ENCODE data around the gene APELA. TPM values are rescaled to one million over a fixed set of nuclear protein-coding genes. Genes with fewer than 3 reads are reported as not detected.

APELA gene, protein sequence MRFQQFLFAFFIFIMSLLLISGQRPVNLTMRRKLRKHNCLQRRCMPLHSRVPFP
- under 1 TPM in 1 of 4 donors, not detected in 3; 0.27 TPM for total RNA-seq
- polyA plus RNA-seq: not detected

DNA sequence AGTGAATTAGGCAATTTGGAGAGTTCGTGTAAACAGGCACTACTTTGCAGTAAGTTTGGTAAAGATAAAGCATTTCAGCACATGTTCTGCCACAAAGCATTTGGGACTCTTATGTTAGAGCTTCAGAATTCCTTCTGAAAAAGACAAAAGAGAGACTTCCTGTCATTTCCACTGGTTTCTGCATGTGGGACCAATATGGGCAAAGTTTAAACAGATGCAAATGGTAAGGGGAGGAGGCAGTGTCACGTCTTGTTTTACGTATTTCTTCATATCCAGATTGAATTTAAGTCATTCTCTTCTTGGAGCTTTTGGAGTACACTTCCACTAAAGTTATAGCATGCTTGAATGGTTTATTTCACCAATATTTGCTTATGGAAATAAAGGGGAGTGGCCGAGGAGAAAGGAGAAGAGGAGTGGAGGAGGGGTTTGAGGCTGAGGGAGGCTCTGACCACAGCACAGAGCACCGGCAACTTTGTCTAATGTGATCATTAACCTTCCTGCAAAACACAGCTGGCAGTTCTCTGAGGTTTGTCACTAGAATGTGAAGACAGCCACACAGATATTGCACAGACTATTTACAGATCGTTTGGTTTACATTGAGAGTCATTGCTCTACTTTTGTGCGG lies at the start of gene APELA:
APELA (plus strand) TSS at position 479 of the 625 bp plus-strand sequence. CDS start 154 bp downstream, outside the sequence.
- Histone ChIP-seq H3K27ac (no peak within 1 kb of the TSS), H3K9me3 (no peaks in the 10 kb centered on the region), H3K4me1 (no peaks in the 10 kb centered on the region), H3K27me3 (no peaks in the 10 kb centered on the region), H3K4me3 (no peak within 1 kb of the TSS), H3K36me3 (no peaks in the 10 kb centered on the region)
- TF ChIP-seq POLR2AphosphoS5 (IDR thresholded peaks at IDR 0.05): no peak
- TF ChIP-seq, protein P1, sequence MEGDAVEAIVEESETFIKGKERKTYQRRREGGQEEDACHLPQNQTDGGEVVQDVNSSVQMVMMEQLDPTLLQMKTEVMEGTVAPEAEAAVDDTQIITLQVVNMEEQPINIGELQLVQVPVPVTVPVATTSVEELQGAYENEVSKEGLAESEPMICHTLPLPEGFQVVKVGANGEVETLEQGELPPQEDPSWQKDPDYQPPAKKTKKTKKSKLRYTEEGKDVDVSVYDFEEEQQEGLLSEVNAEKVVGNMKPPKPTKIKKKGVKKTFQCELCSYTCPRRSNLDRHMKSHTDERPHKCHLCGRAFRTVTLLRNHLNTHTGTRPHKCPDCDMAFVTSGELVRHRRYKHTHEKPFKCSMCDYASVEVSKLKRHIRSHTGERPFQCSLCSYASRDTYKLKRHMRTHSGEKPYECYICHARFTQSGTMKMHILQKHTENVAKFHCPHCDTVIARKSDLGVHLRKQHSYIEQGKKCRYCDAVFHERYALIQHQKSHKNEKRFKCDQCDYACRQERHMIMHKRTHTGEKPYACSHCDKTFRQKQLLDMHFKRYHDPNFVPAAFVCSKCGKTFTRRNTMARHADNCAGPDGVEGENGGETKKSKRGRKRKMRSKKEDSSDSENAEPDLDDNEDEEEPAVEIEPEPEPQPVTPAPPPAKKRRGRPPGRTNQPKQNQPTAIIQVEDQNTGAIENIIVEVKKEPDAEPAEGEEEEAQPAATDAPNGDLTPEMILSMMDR (IDR thresholded peaks at IDR 0.05): no peak
- no peak for TF ChIP-seq POLR2A (IDR thresholded peaks at IDR 0.05)
- no peak for TF ChIP-seq EP300 (IDR thresholded peaks at IDR 0.05)
- DNase-seq: no peak
- intact Hi-C loops (cut with DNase I): no loop called here
- 6 to 14% methylated on average over 7 of the region's 7 CpGs for WGBS, 2 donors

- DNase-seq: no peak
- WGBS, 2 donors: 85 to 86% methylated on average over 3 of the region's 3 CpGs
- Histone ChIP-seq H3K4me1 (no peaks in the 10 kb centered on the region), H3K27ac (no peak overlapping the region), H3K27me3 (no peaks in the 10 kb centered on the region), H3K4me3 (no peak overlapping the region), H3K36me3 (no peaks in the 10 kb centered on the region), H3K9me3 (no peaks in the 10 kb centered on the region)
- intact Hi-C loops (cut with DNase I): no loop called here
- TF ChIP-seq POLR2AphosphoS5 (IDR thresholded peaks at IDR 0.05) (no peak), POLR2A (IDR thresholded peaks at IDR 0.05) (no peak), EP300 (IDR thresholded peaks at IDR 0.05) (no peak)
- TF ChIP-seq, protein P1 (IDR thresholded peaks at IDR 0.05): no peak
Measured at GRCh38 chr4:164828955-164829354, 48.0 kb upstream of the APELA start.

DNA sequence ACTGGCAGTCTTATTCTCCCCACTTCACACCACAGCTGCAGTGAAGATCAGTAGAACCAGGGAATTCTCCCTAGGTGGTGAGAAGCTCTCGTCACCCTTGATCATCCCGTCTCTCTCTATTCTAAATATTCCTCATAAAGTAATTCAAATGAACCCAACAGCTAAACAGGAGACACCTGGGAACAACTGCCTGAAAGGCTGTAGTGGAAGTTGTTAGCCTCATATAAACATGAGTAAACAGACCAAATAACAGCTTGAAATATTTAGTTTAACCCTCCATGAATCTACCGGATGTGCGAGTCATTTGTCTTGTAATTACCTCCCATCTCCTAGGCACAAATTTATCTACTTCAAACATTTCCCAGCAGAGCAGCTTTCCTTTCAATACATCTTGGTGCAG lies 30.4 kb upstream of the APELA start:
- Histone ChIP-seq H3K9me3 (no peaks in the 10 kb centered on the region), H3K4me1 (no peaks in the 10 kb centered on the region), H3K4me3 (no peak overlapping the region), H3K27me3 (no peaks in the 10 kb centered on the region), H3K27ac (no peak overlapping the region), H3K36me3 (no peaks in the 10 kb centered on the region)
- no peak for DNase-seq
- no peak for TF ChIP-seq EP300 (IDR thresholded peaks at IDR 0.05)
- TF ChIP-seq POLR2A (IDR thresholded peaks at IDR 0.05): no peak
- intact Hi-C loops (cut with DNase I): no loop called here
- 8 to 44% methylated on average over 4 of the region's 4 CpGs for WGBS, 2 donors

DNA sequence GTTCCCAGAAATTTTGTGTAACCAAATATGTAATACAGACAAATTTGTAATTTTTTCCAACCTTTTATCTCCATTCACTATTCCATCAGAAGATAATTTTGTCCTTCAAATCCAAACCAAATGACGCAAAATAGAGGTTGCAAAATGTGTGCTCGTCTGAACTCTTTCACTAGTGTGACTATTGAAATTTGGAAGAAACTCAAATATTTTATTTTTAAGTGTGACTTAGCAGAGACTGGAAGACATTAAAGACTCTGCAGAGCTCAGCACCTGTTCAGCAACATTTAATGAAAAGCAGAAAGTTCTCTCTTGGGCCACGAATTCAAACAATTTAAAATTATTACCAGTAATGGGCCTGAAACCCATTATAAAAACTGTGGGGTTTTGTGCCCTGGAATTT lies 30.0 kb upstream of the APELA start:
- Histone ChIP-seq H3K27me3 (no peaks in the 10 kb centered on the region), H3K36me3 (no peaks in the 10 kb centered on the region), H3K4me3 (no peak overlapping the region), H3K27ac (no peak overlapping the region), H3K9me3 (no peaks in the 10 kb centered on the region), H3K4me1 (no peaks in the 10 kb centered on the region)
- WGBS, 2 donors: 67 to 79% methylated on average over 3 of the region's 3 CpGs
- no peak for DNase-seq
- TF ChIP-seq EP300 (IDR thresholded peaks at IDR 0.05): no peak
- no peak for TF ChIP-seq POLR2A (IDR thresholded peaks at IDR 0.05)
- TF ChIP-seq, protein P1 (IDR thresholded peaks at IDR 0.05): no peak
- intact Hi-C loops (cut with DNase I): no loop called here

DNA sequence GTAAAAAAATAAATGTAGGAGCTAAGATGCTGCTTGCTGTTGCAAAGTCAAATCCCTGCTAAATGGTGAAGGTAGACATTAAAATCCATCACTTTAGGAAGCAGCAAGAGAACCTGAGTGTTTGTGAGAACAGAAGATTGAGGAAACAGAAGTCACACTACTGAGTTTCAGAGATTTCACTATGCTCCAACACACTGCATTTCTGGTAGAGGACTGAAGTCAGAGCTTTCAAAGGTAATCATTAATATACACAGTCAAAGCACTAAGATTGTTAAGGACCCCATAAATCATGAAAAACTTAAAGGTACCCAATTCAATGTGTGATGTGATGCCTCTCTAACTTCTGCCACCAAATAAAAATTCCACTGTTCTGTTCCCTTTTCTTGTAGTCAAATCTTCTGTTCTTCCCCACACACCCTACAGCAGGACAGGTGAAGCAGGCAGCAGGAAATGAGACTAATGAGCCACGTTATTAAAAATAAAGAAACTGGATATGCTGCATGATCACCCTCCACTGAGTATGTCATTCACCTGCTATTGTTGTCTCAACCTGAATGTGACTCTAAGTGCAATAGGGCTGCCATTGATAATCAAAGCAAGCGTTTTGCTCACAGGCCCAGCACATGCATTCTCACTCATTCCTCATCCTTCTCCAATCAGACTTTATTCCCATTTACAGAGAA lies 28.9 kb upstream of the APELA start:
- no peak for DNase-seq
- Histone ChIP-seq H3K4me1 (no peaks in the 10 kb centered on the region), H3K27me3 (no peaks in the 10 kb centered on the region), H3K4me3 (no peak overlapping the region), H3K9me3 (no peaks in the 10 kb centered on the region), H3K27ac (no peak overlapping the region), H3K36me3 (no peaks in the 10 kb centered on the region)
- 50 to 59% methylated on average over 2 of the region's 2 CpGs for WGBS, 2 donors
- TF ChIP-seq POLR2A (IDR thresholded peaks at IDR 0.05) (no peak), POLR2AphosphoS5 (IDR thresholded peaks at IDR 0.05) (no peak), EP300 (IDR thresholded peaks at IDR 0.05) (no peak)
- TF ChIP-seq, protein P1 (IDR thresholded peaks at IDR 0.05): no peak
- intact Hi-C loops (cut with DNase I): no loop called here
